Rectal smooth muscle tissue (tissue), 1 donor: ENCODE measurements around the gene PCSK1.

Experiments used
- H3K27ac ChIP-seq: one replicate; pipeline ENCODE4 v1.7.0; 2013; ENCODE audit warnings: low read depth, low read length, inconsistent platforms
- H3K27me3 ChIP-seq: one replicate; pipeline ENCODE4 v1.7.0; 2013; ENCODE audit warnings: low read length; ENCODE audit not compliant: control insufficient read depth, insufficient read depth
- H3K36me3 ChIP-seq: one replicate; pipeline ENCODE4 v1.7.0; 2013; ENCODE audit warnings: low read length; ENCODE audit not compliant: control insufficient read depth, insufficient read depth
- H3K4me1 ChIP-seq: one replicate; pipeline ENCODE4 v1.7.0; 2013; ENCODE audit warnings: low read length; ENCODE audit not compliant: control insufficient read depth, insufficient read depth
- H3K4me3 ChIP-seq: one replicate; pipeline ENCODE4 v1.7.0; 2013; ENCODE audit warnings: low read length
- H3K9ac ChIP-seq: one replicate; pipeline ENCODE4 v1.7.0; 2013; ENCODE audit warnings: low read length

The PCSK1 gene

DNA sequence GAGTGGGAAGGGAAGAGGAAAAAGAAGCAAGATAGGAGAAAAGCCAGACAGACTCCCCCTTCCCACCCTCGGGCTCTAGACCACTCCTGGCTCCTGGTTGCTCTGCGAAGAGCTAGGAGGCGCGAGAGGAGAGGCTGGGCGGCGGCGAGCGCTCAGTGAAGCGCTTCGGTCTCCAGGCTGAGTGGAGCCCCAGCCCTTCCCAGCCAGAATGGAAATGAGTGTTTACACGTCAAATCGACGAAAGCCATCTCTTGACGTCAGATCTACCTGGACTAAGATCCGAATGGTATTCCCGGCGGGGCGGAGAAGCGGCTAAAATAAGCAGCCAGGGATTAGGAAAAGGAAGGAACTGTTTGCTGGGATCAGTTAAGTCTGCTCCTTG lies at the start of gene PCSK1:
Gene PCSK1, minus strand, starts transcription at position 183 of the 382 bp plus-strand sequence. CDS start 206 bp downstream, outside the sequence.
- H3K4me1 ChIP-seq, result no peaks in the 10 kb centered on the region
- H3K9ac ChIP-seq, result no peak within 1 kb of the TSS
- H3K4me3 ChIP-seq, result peak within 1 kb of the TSS; percentile 9
- H3K27me3 ChIP-seq, result peaks cover 10% of the 10 kb centered on the region
- no peaks in the 10 kb centered on the region for H3K36me3 ChIP-seq
- no peak within 1 kb of the TSS for H3K27ac ChIP-seq

DNA sequence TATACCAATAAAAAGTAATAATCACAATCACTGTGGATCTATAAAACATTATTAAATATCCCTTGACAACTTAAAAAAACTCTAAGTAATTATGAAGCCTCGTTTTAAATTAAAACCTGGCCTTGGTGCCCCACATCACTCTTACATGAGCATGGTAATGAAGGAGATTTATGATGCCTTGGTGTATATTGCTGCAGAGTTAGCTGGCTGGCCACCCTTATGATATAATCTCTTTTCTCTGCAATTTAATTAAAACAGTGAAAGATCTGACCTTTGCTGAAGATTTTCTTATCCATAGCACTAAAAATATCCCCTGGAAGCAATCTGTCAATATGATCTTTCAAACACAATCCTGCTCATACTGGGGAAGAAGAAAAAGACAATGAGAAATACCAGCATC lies 48.8 kb upstream of the PCSK1 start:
- Histone ChIP-seq H3K27ac (no peak overlapping the region), H3K36me3 (no peaks in the 10 kb centered on the region), H3K9ac (no peak overlapping the region), H3K4me3 (no peak overlapping the region), H3K27me3 (no peaks in the 10 kb centered on the region), H3K4me1 (no peaks in the 10 kb centered on the region)

- Histone ChIP-seq H3K27me3 (no peaks in the 10 kb centered on the region), H3K36me3 (no peaks in the 10 kb centered on the region), H3K4me3 (no peak overlapping the region), H3K27ac (no peak overlapping the region), H3K9ac (no peak overlapping the region), H3K4me1 (no peaks in the 10 kb centered on the region)
Observed at GRCh38 chr5:96481009-96481786, 48.1 kb upstream of the PCSK1 start.

DNA sequence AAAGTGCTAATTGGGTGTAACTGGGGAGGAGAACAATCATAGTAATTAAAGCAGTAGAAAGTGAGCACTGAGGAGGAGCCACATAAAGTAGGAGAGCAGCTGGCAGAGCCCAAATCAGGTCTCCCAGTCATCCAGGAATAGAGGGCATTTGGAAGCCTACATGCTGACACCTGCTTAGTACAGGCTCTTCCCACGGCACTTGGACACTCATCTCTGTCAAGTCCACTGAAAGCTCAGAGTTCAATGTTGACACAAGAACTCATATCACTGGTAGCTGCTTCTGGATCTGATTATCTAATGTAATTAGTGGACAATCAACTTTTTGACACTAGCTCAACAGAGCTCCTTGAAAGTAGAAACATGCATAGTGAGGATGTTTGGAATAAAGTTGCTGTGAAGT lies 45.9 kb upstream of the PCSK1 start:
- Histone ChIP-seq H3K27me3 (no peaks in the 10 kb centered on the region), H3K4me3 (no peak overlapping the region), H3K27ac (no peak overlapping the region), H3K36me3 (no peaks in the 10 kb centered on the region), H3K9ac (no peak overlapping the region), H3K4me1 (no peaks in the 10 kb centered on the region)

- no peak overlapping the region for H3K4me3 ChIP-seq
- no peaks in the 10 kb centered on the region for H3K4me1 ChIP-seq
- H3K9ac ChIP-seq, result no peak overlapping the region
- H3K36me3 ChIP-seq, result no peaks in the 10 kb centered on the region
- no peak overlapping the region for H3K27ac ChIP-seq
- no peaks in the 10 kb centered on the region for H3K27me3 ChIP-seq
Observed at GRCh38 chr5:96476654-96477053, 43.6 kb upstream of the PCSK1 start.

- no peaks in the 10 kb centered on the region for H3K36me3 ChIP-seq
- H3K4me1 ChIP-seq, result no peaks in the 10 kb centered on the region
- no peak overlapping the region for H3K27ac ChIP-seq
- H3K27me3 ChIP-seq, result no peaks in the 10 kb centered on the region
- H3K9ac ChIP-seq, result no peak overlapping the region
- H3K4me3 ChIP-seq, result no peak overlapping the region
Observed at GRCh38 chr5:96474073-96474472, 41.0 kb upstream of the PCSK1 start.

- Histone ChIP-seq H3K27me3 (no peaks in the 10 kb centered on the region), H3K36me3 (no peaks in the 10 kb centered on the region), H3K4me3 (no peak overlapping the region), H3K27ac (no peak overlapping the region), H3K9ac (no peak overlapping the region), H3K4me1 (no peaks in the 10 kb centered on the region)
Observed at GRCh38 chr5:96473155-96473554, 40.1 kb upstream of the PCSK1 start.

GRCh38 chr5:96470785-96471184 lies 37.7 kb upstream of the PCSK1 start:
- no peak overlapping the region for H3K9ac ChIP-seq
- H3K27me3 ChIP-seq, result no peaks in the 10 kb centered on the region
- no peaks in the 10 kb centered on the region for H3K36me3 ChIP-seq
- H3K4me1 ChIP-seq, result no peaks in the 10 kb centered on the region
- no peak overlapping the region for H3K27ac ChIP-seq
- no peak overlapping the region for H3K4me3 ChIP-seq

DNA sequence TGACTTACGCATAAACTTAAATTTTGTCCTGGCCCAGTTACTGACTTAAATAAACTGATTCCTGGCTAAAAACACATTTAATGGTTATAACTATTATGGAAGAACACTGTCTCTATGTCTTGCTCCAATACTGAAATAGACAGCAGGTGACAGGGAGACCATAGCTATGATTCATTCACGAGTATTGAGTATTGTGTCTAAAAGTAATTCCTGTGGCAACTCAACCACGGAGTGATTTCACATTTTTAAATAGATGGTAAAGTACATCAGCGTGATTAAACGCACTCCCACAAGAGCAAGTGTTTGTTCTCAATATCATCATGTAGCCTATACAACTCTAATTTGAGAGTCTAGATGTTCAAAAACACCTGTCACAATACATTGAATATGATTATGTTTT lies 35.9 kb upstream of the PCSK1 start:
- no peaks in the 10 kb centered on the region for H3K4me1 ChIP-seq
- H3K9ac ChIP-seq, result no peak overlapping the region
- H3K36me3 ChIP-seq, result no peaks in the 10 kb centered on the region
- no peak overlapping the region for H3K27ac ChIP-seq
- no peak overlapping the region for H3K4me3 ChIP-seq
- no peaks in the 10 kb centered on the region for H3K27me3 ChIP-seq

- Histone ChIP-seq H3K4me1 (no peaks in the 10 kb centered on the region), H3K27me3 (no peaks in the 10 kb centered on the region), H3K4me3 (no peak overlapping the region), H3K27ac (no peak overlapping the region), H3K36me3 (no peaks in the 10 kb centered on the region), H3K9ac (no peak overlapping the region)
Observed at GRCh38 chr5:96463091-96463490, 30.0 kb upstream of the PCSK1 start.

DNA sequence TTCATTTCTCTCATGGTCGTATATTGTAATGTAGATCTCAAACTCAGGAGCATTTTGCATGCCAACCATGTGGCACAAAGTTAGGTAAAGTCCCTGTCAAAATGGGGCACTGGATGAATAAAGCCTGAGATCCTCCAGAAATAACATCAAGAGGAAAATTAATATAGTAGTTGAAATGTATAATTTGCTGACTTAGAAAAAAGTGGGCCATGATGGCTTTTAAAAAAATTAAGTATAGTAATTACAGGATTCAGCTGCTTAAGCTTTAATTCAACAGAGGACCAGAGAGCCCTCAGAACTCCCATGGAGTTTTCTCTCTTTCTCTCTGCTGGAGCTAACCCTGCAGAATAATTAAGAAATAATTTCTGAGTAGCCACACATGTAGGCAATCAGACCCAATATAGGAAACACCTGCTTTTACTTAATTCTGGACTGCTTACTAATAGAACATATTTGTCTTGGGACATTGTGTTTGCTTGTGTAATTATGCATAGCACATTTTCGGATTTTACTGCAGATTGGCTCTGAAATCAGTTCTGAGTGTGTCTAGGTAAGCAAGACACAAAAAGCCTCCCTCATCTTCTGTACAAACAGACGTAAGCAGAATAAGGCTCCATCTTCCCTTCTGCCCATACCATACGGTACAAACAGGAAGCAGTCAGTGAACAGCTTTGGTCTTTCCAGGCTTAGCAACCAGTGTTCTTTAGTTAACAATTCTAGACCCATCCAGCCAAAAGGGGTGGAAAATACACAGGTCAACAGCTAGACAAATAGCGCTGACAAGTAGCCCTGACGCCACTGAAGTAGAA lies 26.5 kb upstream of the PCSK1 start:
- Histone ChIP-seq H3K4me1 (no peaks in the 10 kb centered on the region), H3K27me3 (no peaks in the 10 kb centered on the region), H3K36me3 (no peaks in the 10 kb centered on the region), H3K9ac (no peak overlapping the region), H3K27ac (no peak overlapping the region), H3K4me3 (no peak overlapping the region)

DNA sequence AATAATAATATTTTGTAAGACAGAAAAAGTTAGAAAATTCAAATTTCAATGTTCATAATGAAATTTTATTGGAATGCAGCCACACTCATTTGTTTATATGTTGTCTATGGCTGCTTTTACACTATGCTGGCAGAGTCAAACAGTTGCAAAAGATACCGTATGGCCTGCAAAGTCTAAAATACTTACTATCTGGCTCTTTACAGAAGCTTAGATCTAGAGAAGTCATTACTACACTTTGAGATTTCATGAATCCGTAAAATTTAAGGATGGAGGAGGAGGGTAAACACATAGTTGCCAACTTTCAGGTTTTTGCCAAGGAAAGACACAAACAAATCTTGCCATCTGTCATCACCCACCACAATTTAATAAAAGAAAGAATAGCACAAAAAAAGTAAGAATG lies 25.1 kb upstream of the PCSK1 start:
- H3K9ac ChIP-seq, result no peak overlapping the region
- H3K4me1 ChIP-seq, result no peaks in the 10 kb centered on the region

DNA sequence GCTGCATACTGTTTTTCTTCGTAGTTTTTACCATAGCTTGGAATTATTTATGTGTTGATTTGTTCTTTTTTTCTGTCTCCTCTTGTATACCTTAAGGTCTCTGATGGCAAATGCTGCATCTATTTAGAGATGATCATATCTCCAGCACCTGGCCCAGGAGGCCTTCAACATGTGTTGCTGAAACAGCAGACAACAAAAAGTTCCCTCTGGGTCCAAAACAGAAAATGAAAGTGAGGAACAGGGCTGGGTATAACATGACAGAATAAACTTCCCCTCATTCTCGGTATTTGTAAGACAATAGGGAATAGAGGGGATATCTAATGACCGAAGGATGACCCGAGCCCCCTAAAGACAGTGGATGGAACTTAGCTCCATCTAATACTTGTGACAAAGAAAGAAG lies 22.7 kb upstream of the PCSK1 start:
- Histone ChIP-seq H3K36me3 (no peaks in the 10 kb centered on the region), H3K4me3 (no peak overlapping the region), H3K27ac (no peak overlapping the region), H3K4me1 (no peaks in the 10 kb centered on the region), H3K27me3 (no peaks in the 10 kb centered on the region), H3K9ac (no peak overlapping the region)

More for the DNA sequence above, 25.1 kb upstream of the PCSK1 start:
- Histone ChIP-seq H3K27me3 (no peaks in the 10 kb centered on the region), H3K27ac (no peak overlapping the region), H3K36me3 (no peaks in the 10 kb centered on the region), H3K4me3 (no peak overlapping the region)
